H1 (cell line): ENCODE data around the gene ZNF618. TPM values are rescaled to one million over a fixed set of nuclear protein-coding genes. Genes with fewer than 3 reads are reported as not detected.

Experiments
- CTCF ChIA-PET: fragments of 300-600 bp; sonication (Branson Sonifier 250); formaldehyde crosslinking; loops from one replicate; lab custom pipeline; 2021; ENCODE audit not compliant: partially characterized antibody; lab: Charles Lee
- POLR2A ChIA-PET: fragments of 300-600 bp; sonication (Branson Sonifier 250); formaldehyde crosslinking; loops from one replicate; lab custom pipeline; 2021; ENCODE audit warnings: inconsistent platforms; ENCODE audit not compliant: partially characterized antibody; lab: Charles Lee
- DNase-seq, 2 experiments: peaks; one replicate each; pipeline versions ENCODE4 v3.0.0 to v3.0.0-alpha.2; 2010 to 2022; ENCODE audit warnings: low spot score in 2 of 2, low read depth in 1 of 2, mixed read lengths in 1 of 2
- FAIRE-seq: peaks from 2 replicates; lab custom pipeline; 2011; peaks lifted over from hg19 to GRCh38; lab: Jason Lieb, UNC
- H2AFZ ChIP-seq: 2 replicates; pipeline ENCODE4 v1.8.1; 2012; ENCODE audit warnings: low read length, inconsistent platforms
- H2AK5ac ChIP-seq: 2 replicates; pipeline ENCODE4 v1.6.1; 2013; ENCODE audit warnings: low read depth, low read length
- H2BK120ac ChIP-seq: replicated peaks from 2 replicates; pipeline ENCODE3; 2013; ENCODE audit warnings: low read depth, low read length, inconsistent platforms
- H2BK12ac ChIP-seq: 2 replicates; pipeline ENCODE4 v1.6.1; 2013; ENCODE audit warnings: low read depth, low read length
- H2BK15ac ChIP-seq: 2 replicates; pipeline ENCODE4 v1.6.1; 2013; ENCODE audit warnings: low read length
- H2BK20ac ChIP-seq: 2 replicates; pipeline ENCODE4 v1.6.1; 2013; ENCODE audit warnings: low read length
- H2BK5ac ChIP-seq: 2 replicates; pipeline ENCODE4 v1.6.1; 2013; ENCODE audit warnings: low read depth, low read length
- H3K14ac ChIP-seq: 2 replicates; pipeline ENCODE4 v1.6.1; 2013; ENCODE audit warnings: inconsistent platforms; ENCODE audit not compliant: insufficient read length
- H3K18ac ChIP-seq: 2 replicates; pipeline ENCODE4 v1.6.1; 2013; ENCODE audit warnings: low read length; ENCODE audit errors: extremely low read depth
- H3K23ac ChIP-seq: 2 replicates; pipeline ENCODE4 v1.6.1; 2013; ENCODE audit warnings: inconsistent platforms; ENCODE audit not compliant: insufficient read length
- H3K23me2 ChIP-seq: 2 replicates; pipeline ENCODE4 v1.6.1; 2013; ENCODE audit warnings: low read depth, low read length
- H3K27ac ChIP-seq: 2 replicates; pipeline ENCODE4 v1.6.1; 2011; ENCODE audit warnings: low read depth, low read length, inconsistent platforms
- H3K27me3 ChIP-seq, 4 experiments: replicated peaks in 1 of 4; 1 replicate in 1 of 4; 2 replicates in 3 of 4; pipeline versions ENCODE4 v1.6.1 to v1.8.1; 2011 to 2013; ENCODE audit warnings: low read length in 3 of 4, mild to moderate bottlenecking in 3 of 4, inconsistent platforms in 2 of 4, mixed read lengths in 2 of 4, moderate library complexity in 1 of 4; ENCODE audit not compliant: control insufficient read depth in 3 of 4, insufficient read depth in 3 of 4; ENCODE audit errors: extremely low read depth in 1 of 4
- H3K36me3 ChIP-seq, 4 experiments: 2 replicates each; pipeline versions ENCODE4 v1.6.1 to v1.8.1; 2011 to 2013; ENCODE audit warnings: mild to moderate bottlenecking in 4 of 4, low read length in 3 of 4, moderate library complexity in 2 of 4, control low read depth in 1 of 4, inconsistent platforms in 1 of 4; ENCODE audit not compliant: insufficient read depth in 4 of 4, control insufficient read depth in 2 of 4
- H3K4ac ChIP-seq: replicated peaks from 2 replicates; pipeline ENCODE3; 2013; ENCODE audit warnings: low read length, low read depth, mixed read lengths, inconsistent platforms; ENCODE audit not compliant: insufficient read length
- H3K4me1 ChIP-seq, 4 experiments: replicated peaks in 1 of 4; 1 replicate in 1 of 4; 2 replicates in 3 of 4; pipeline versions ENCODE4 v1.6.1 to v1.8.1; 2011 to 2013; ENCODE audit warnings: low read length in 3 of 4, inconsistent platforms in 2 of 4, mixed read lengths in 1 of 4; ENCODE audit not compliant: insufficient read depth in 4 of 4, control insufficient read depth in 3 of 4
- H3K4me2 ChIP-seq, 2 experiments: 2 replicates each; pipeline versions ENCODE4 v1.6.1 to v1.8.1; 2011 to 2013; ENCODE audit warnings: low read depth in 2 of 2, low read length in 2 of 2, control low read depth in 1 of 2, inconsistent platforms in 1 of 2, mild to moderate bottlenecking in 1 of 2; ENCODE audit not compliant: insufficient read depth in 1 of 2
- H3K4me3 ChIP-seq, 4 experiments: fragments of 200-600, 300-600 bp in 1 of 4; sonication (generic), shearing (Covaris generic), sonication (Bioruptor Twin) in 1 of 4; 2 replicates each; pipeline versions ENCODE4 v1.5.1 to v1.8.1; 2011 to 2016; ENCODE audit warnings: low read length in 4 of 4, low read depth in 3 of 4, control low read depth in 2 of 4, inconsistent platforms in 2 of 4, mild to moderate bottlenecking in 2 of 4, mixed read lengths in 1 of 4, moderate library complexity in 1 of 4; ENCODE audit not compliant: insufficient read depth in 2 of 4; ENCODE audit errors: extremely low read depth in 1 of 4
- H3K56ac ChIP-seq: replicated peaks from 2 replicates; pipeline ENCODE3; 2013; ENCODE audit warnings: low read depth, mild to moderate bottlenecking, mixed read lengths, low read length, inconsistent platforms; ENCODE audit not compliant: insufficient read length
- H3K79me1 ChIP-seq: 2 replicates; pipeline ENCODE4 v1.6.1; 2013; ENCODE audit warnings: low read depth, low read length, control low read depth
- H3K79me2 ChIP-seq, 2 experiments: 2 replicates each; pipeline versions ENCODE4 v1.6.1 to v1.8.1; 2012 to 2013; ENCODE audit warnings: low read length in 2 of 2, mild to moderate bottlenecking in 2 of 2, inconsistent platforms in 1 of 2; ENCODE audit not compliant: insufficient read depth in 2 of 2, control insufficient read depth in 1 of 2
- H3K9ac ChIP-seq, 4 experiments: replicated peaks in 1 of 4; 1 replicate in 1 of 4; 2 replicates in 3 of 4; pipeline versions ENCODE4 v1.6.1 to v1.8.1; 2011 to 2013; ENCODE audit warnings: low read depth in 3 of 4, low read length in 3 of 4, control low read depth in 2 of 4, mild to moderate bottlenecking in 2 of 4, moderate library complexity in 2 of 4, inconsistent platforms in 1 of 4; ENCODE audit errors: extremely low read depth in 1 of 4
- H3K9me3 ChIP-seq, 2 experiments: 2 replicates each; pipeline versions ENCODE4 v1.6.1 to v1.8.1; 2012 to 2013; ENCODE audit warnings: mild to moderate bottlenecking in 2 of 2, moderate library complexity in 2 of 2, control low read depth in 1 of 2, inconsistent platforms in 1 of 2, low read depth in 1 of 2, low read length in 1 of 2, mixed read lengths in 1 of 2; ENCODE audit not compliant: insufficient read depth in 2 of 2
- H4K20me1 ChIP-seq, 2 experiments: replicated peaks in 1 of 2; 2 replicates each; pipeline versions ENCODE3 to v1.8.1; 2011 to 2013; ENCODE audit warnings: inconsistent platforms in 2 of 2, low read length in 2 of 2, mild to moderate bottlenecking in 1 of 2; ENCODE audit not compliant: insufficient read depth in 2 of 2, control insufficient read depth in 1 of 2
- H4K5ac ChIP-seq: 2 replicates; pipeline ENCODE4 v1.6.1; 2013; ENCODE audit warnings: low read length, low read depth, mixed read lengths, inconsistent platforms; ENCODE audit not compliant: insufficient read length
- H4K8ac ChIP-seq: 2 replicates; pipeline ENCODE4 v1.8.0; 2013; ENCODE audit warnings: mild to moderate bottlenecking, moderate library complexity, low read length, inconsistent platforms; ENCODE audit not compliant: insufficient read depth; ENCODE audit errors: extremely low read depth
- H4K91ac ChIP-seq: replicated peaks from 2 replicates; pipeline ENCODE3; 2013; ENCODE audit warnings: low read length, mixed read lengths, inconsistent platforms; ENCODE audit not compliant: insufficient read length
- KDM1A ChIP-seq: fragments of 200-600, 300-600 bp; sonication (generic); IDR thresholded peaks from 2 replicates; pipeline ENCODE4 v1.7.1; 2016; ENCODE audit warnings: mild to moderate bottlenecking, low read length, borderline replicate concordance
- SIX5 ChIP-seq: IDR thresholded peaks from 2 replicates; pipeline ENCODE4 v1.6.1; 2011; ENCODE audit warnings: mild to moderate bottlenecking, low read depth, low read length
- TCF12 ChIP-seq: IDR thresholded peaks from 2 replicates; pipeline ENCODE4 v1.6.1; 2011; ENCODE audit warnings: low read depth, mild to moderate bottlenecking, low read length
- WGBS, 2 experiments: shearing (Covaris generic) in 1 of 2; methylation state at CpG; one replicate each; pipeline versions ENCODE4 v1.1.6 to v1.1.7; 2013 to 2015; ENCODE audit warnings: low lambda C conversion rate in 2 of 2, mixed read lengths in 2 of 2, inconsistent platforms in 1 of 2, low coverage in 1 of 2, missing lambda C conversion rate in 1 of 2; ENCODE audit not compliant: insufficient replicate concordance in 2 of 2, insufficient coverage in 1 of 2, insufficient read length in 1 of 2; ENCODE audit errors: extremely low coverage in 1 of 2, missing lambda C conversion rate in 1 of 2; 5-methylcytosine and 5-hydroxymethylcytosine counted together
- polyA plus RNA-seq, 7 experiments: library from polyadenylated mRNA; depleted of rRNA in 3 of 7; stranded (reverse) in 5 of 7; unstranded in 2 of 7; fragments of >200 nt in 5 of 7; fragments of 200-250 nt in 2 of 7; gene quantifications; 1 replicate in 5 of 7; 2 replicates in 1 of 7; 4 replicates in 1 of 7; pipeline versions ENCODE4 v1.2.1 to v1.2.3, GENCODE V29; 2011 to 2013; ENCODE audit warnings: missing spikeins in 2 of 7, mixed read lengths in 2 of 7
- total RNA-seq: library from RNA; stranded (reverse); fragmentation: NEBNext Ultra II Directional; extraction: Animal tissue kit (Norgen Biotek cat#: 25700); gene quantifications from 2 replicates; pipeline ENCODE4 v1.2.1, GENCODE V29; 2021
- TF ChIP-seq, protein P1 (sequence below): IDR thresholded peaks from 2 replicates; pipeline ENCODE4 v1.6.1; 2011; ENCODE audit warnings: low read depth, mild to moderate bottlenecking, low read length; ENCODE audit not compliant: insufficient read depth

Gene ZNF618
- total and polyA plus RNA-seq, 2 of the 8 experiments (the other 6 are each of a cell fraction or from before 2014, with no cell fraction given), result 9.6 to 28.5 TPM

DNA sequence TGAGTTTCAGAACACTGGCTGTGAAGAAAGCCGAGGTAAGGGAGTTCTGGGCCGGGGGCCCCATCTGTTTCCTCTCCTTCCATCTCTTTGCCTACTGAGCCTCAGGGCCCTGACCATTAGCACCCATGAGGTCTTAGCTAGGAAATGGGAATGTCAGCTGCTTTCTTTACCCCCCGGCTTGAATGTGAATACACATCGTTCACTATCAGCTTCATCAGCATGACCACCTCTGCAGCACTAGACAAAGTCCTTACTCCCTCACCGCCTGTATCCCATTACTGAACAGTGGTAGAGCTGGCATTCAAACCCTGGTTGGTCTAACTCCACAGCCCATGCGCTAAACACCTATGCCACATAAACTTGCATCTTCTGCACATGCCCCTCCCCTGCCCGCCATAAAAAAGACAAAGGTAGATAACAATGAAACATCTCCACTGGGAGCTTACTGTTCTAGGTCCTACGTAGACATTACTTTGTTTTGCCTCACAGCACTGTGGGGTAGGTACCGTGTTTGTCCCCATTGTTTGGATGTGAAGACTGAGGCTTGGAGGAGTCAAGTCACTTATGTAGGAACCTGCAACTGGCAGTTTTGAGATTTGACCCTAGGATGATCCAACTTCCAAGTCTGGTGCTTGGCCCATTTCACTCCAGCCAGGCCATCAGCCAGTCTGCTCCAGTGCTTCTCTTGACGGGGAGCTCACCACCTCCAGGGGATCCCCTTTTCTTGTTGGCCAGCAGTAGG lies 108.7 kb downstream of the ZNF618 start:
- Histone ChIP-seq H3K27me3 (no peaks in the 10 kb centered on the region), H2BK120ac (no peak overlapping the region), H4K5ac (no peak overlapping the region), H2AFZ (no peak overlapping the region), H3K23ac (no peak overlapping the region)
- FAIRE-seq, result no peak
- TF ChIP-seq KDM1A (peak; percentile 66; the same call in 1 of the 2 replicates), TCF12 (no peak), SIX5 (no peak)
- TF ChIP-seq, protein P1, sequence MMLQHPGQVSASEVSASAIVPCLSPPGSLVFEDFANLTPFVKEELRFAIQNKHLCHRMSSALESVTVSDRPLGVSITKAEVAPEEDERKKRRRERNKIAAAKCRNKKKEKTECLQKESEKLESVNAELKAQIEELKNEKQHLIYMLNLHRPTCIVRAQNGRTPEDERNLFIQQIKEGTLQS, result no peak
- TF ChIP-seq, all 59 proteins: peak for 1
- no peaks in the 10 kb centered on the region for H4K20me1 ChIP-seq
- no peak overlapping the region for H3K14ac ChIP-seq
- no peak overlapping the region for H2AK5ac ChIP-seq
- H2BK20ac ChIP-seq, result no peak overlapping the region
- H3K79me2 ChIP-seq, result no peaks in the 10 kb centered on the region
- H3K4me1 ChIP-seq, result no peaks in the 10 kb centered on the region; a peak in 1 of 7 replicates
- H3K4me3 ChIP-seq, result no peak overlapping the region
- ChIA-PET POLR2A (interaction anchor here (1.0 kb wide), 2 partner anchors 8 to 23 kb away, joined by 3 read pairs; no protein-coding TSS in a partner anchor), CTCF (interaction anchor here (0.8 to 9.0 kb wide), 5 partner anchors 11 to 177 kb away, joined by 3 to 55 read pairs (median 4); no protein-coding TSS in a partner anchor)
- no peak overlapping the region for H4K8ac ChIP-seq
- no peak overlapping the region for H3K4ac ChIP-seq
- WGBS, 2 experiments, result 84% methylated on average over 10 of the region's 10 CpGs; no CpG with 5 or more reads in 1 of the 2 experiments
- no peak overlapping the region for H2BK5ac ChIP-seq
- no peak for DNase-seq
- H3K9ac ChIP-seq, result no peak overlapping the region
- no peak overlapping the region for H3K18ac ChIP-seq
- H3K36me3 ChIP-seq, result peaks cover 0 to 8% (median 5%) of the 10 kb centered on the region in 4 experiments; a peak in 3 of 8 replicates
- H2BK15ac ChIP-seq, result no peak overlapping the region
- H2BK12ac ChIP-seq, result no peak overlapping the region
- H3K79me1 ChIP-seq, result 0 out of 2 replicates have a peak, but pooled peaks cover 3% of the 10 kb centered on the region
- H3K4me2 ChIP-seq, result no peak overlapping the region
- no peak overlapping the region for H3K27ac ChIP-seq
- no peak overlapping the region for H3K56ac ChIP-seq
- H3K23me2 ChIP-seq, result no peaks in the 10 kb centered on the region; the same call in 1 of the 2 replicates
- H4K91ac ChIP-seq, result no peak overlapping the region
- no peaks in the 10 kb centered on the region for H3K9me3 ChIP-seq
